Stimulated activated naive B cell treated with anti-CD40 and anti-IgM and Interleukin-4, amounts not matched to agents 10 μg/mL and 1 μg/mL and 100 μg/mL, for 72 hours (primary cell): ENCODE measurements around the gene PDE11A.

Experiments
- ATAC-seq, 2 donors: fragments of 150-1000 bp; cut with Tn5 transposase; replicated peaks; 2 replicates each; pipeline ENCODE4 v1.10.0; 2021; ENCODE audit warnings: moderate library complexity in 1 of 2
- DNase-seq: peaks from one replicate; pipeline ENCODE4 v3.0.0; 2021
- H3K27ac Mint-ChIP-seq: one replicate; pipeline ENCODE4 v1.8.0; 2022; ENCODE audit warnings: mild to moderate bottlenecking, mixed read lengths
- H3K27me3 Mint-ChIP-seq, 2 donors: one replicate each; pipeline ENCODE4 v1.8.0; 2022; ENCODE audit warnings: mixed read lengths in 2 of 2
- H3K36me3 Mint-ChIP-seq, 2 donors: one replicate each; pipeline ENCODE4 v1.8.0; 2022; ENCODE audit warnings: mixed read lengths in 2 of 2, mild to moderate bottlenecking in 1 of 2
- H3K4me1 Mint-ChIP-seq, 2 donors: one replicate each; pipeline ENCODE4 v1.8.0; 2022; ENCODE audit warnings: mixed read lengths in 2 of 2, mild to moderate bottlenecking in 1 of 2
- H3K4me3 Mint-ChIP-seq, 2 donors: one replicate each; pipeline ENCODE4 v1.8.0; 2022; ENCODE audit warnings: mild to moderate bottlenecking in 2 of 2, mixed read lengths in 2 of 2, moderate library complexity in 1 of 2
- H3K9me3 Mint-ChIP-seq, 2 donors: one replicate each; pipeline ENCODE4 v1.8.0; 2022; ENCODE audit warnings: mixed read lengths in 2 of 2, mild to moderate bottlenecking in 1 of 2

The PDE11A gene

DNA sequence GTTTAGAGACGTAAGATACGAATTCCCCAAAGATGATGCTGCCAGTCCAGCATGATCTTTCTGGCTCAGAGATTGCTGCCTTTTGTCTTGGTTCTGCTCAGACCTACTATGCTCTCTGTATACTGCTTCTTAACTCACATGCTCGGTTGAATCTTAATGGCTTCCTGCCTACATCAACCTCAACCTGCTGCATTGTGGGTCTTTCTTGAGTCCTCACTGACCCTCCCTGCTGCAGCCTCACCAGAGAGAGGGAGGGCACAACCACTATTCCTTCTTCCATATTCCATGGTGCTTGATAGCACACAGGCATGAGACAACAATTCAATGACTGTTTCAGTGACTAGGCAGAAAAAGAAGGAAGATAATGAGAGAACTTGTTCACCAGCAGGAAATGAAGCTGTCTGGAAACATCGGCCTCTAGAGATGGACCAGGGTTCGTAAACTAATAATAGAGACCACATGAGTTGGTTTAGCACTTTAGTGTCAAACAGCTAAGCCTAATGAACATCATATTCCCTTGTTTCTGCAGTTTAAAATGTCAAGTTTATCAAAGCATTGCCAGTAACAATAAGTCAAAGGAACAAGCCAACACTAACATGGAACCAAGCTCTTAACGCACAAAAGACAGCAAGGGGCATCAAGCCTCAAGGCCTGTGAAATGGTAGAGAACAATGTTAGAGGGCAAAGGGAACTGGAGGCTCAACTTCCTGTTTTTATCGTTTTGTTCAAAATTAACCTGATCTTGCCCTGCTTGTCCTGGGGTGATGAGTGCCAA lies 333.9 kb downstream of the PDE11A start:
- Mint-ChIP-seq H3K9me3 (no peaks in the 10 kb centered on the region), H3K27me3 (peaks cover 0 to 9% of the 10 kb centered on the region in 2 donors), H3K27ac (no peak overlapping the region), H3K36me3 (no peaks in the 10 kb centered on the region), H3K4me3 (no peak overlapping the region), H3K4me1 (peaks cover 0 to 4% of the 10 kb centered on the region in 2 donors)
- no peak for ATAC-seq
- DNase-seq: no peak

DNA sequence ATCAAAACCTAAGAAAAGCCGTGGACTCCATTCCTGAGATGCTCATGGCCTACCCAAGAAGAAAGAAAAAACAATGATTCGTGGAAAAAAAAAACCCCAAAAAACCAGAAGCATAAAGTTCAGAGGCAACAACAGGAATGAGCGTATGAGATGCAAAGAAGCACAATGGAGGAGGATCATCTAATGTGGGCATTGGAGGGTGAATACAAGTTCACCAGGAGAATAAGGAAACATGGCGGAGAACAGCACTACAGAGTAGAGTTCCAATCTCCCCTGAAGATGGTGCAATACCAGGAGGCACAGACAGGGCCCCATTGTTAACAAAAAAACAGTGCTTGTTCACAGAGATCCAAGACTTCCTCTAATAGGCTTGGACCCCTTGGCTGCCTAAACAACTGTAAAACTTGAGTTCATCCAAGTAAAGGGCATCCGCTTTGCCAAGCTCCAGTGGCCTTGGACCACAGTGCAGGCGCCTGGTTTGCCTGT lies 337.2 kb downstream of the PDE11A start:
- DNase-seq: no peak
- Mint-ChIP-seq H3K4me1 (no peaks in the 10 kb centered on the region), H3K27me3 (peaks cover 10 to 12% of the 10 kb centered on the region in 2 donors), H3K36me3 (no peaks in the 10 kb centered on the region), H3K4me3 (no peak overlapping the region), H3K27ac (no peak overlapping the region), H3K9me3 (no peaks in the 10 kb centered on the region)
- ATAC-seq: no peak

DNA sequence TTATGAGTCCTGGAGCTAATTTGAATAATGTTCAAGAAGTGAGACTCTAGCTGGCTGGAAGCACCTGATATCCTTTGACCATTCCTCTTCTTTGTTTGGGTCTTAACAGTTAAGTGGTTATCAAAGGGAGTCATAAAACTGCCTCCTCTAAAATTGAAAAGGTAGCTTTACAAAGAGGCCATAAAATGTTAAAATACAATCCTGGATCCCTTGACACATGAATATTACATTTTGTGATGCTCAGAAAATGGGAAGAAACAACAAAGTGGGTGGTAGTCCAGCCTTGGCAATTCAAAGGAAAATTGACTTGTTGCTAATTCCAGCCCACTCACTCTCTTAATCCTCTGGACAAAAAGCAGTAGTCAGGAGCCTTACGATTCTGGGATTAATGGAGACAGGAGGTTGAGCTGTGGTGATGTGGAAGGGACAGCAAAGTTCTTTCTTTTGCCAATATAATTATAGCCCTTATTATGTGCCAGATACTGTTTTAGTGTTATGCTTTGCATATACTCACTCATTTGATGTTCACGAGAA lies 339.2 kb downstream of the PDE11A start:
- ATAC-seq (no peak), DNase-seq (no peak)
- Mint-ChIP-seq H3K27ac (no peak overlapping the region), H3K36me3 (no peaks in the 10 kb centered on the region), H3K4me1 (no peaks in the 10 kb centered on the region), H3K27me3 (peaks cover 10 to 12% of the 10 kb centered on the region in 2 donors), H3K9me3 (no peaks in the 10 kb centered on the region), H3K4me3 (no peak overlapping the region)

DNA sequence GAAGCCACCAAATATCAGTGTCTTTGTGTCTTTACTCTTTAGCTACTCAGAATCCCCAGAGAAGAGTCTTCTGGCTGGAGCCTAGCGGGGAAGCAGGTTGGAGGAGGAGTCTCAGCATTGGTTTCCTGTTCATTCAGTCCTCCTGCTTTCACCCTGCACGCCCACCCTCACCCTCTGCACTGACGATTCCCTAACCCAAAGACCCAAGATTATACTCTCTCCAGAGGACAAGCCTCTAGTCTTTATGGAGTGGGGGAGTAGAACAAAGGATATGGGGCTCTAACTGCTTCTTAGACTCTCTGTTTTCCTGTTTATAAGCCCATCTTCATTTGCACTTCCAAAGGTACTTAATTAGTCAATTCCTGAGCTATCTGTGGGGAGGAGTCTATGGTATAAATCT lies 341.2 kb downstream of the PDE11A start:
- DNase-seq: no peak
- Mint-ChIP-seq H3K9me3 (no peaks in the 10 kb centered on the region), H3K4me3 (no peak overlapping the region), H3K36me3 (no peaks in the 10 kb centered on the region), H3K27me3 (peaks cover 10 to 12% of the 10 kb centered on the region in 2 donors), H3K27ac (no peak overlapping the region), H3K4me1 (no peaks in the 10 kb centered on the region)
- no peak for ATAC-seq

DNA sequence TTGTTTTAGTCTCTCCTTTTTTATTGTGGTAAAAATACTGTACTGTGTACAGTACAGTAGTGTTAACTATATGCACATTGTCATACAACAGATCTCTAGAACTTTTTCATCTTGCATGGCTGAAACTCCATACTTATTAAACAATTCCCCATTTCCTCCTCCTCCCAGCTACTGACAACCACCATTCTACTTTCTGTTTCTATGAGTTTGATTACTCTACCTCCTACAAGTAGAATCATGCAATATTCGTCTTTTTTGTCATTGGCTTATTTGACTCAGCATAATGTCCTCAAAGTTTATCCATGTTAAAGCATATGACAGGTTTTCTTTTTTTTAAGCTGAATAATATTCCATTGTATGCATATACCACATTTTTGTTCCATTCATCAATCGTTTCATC lies 341.8 kb downstream of the PDE11A start:
- ATAC-seq (no peak), DNase-seq (no peak)
- Mint-ChIP-seq H3K27me3 (peaks cover 10 to 12% of the 10 kb centered on the region in 2 donors), H3K4me3 (no peak overlapping the region), H3K4me1 (no peaks in the 10 kb centered on the region), H3K9me3 (no peaks in the 10 kb centered on the region), H3K36me3 (no peaks in the 10 kb centered on the region), H3K27ac (no peak overlapping the region)

DNA sequence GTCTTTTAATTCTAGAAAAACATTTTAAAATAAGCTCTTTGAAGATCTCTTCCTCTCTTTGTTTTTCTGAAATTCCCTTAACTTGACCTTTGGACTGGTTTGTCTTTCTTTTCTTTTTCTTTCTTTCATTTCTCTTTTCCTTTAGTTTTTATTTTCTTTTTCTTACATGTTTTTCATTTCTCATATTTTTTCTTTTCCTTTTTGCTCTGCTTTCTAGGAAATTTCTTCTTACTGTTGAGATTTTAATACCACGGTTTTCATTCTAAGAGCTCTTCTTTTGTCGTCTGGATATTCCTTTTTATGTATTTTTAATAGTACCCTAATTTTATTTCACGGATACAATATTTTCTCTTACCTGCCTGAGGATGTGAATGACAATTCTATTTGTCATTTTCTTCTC lies 342.2 kb downstream of the PDE11A start:
- H3K4me3 Mint-ChIP-seq: no peak overlapping the region
- ATAC-seq (no peak), DNase-seq (no peak)
- no peak overlapping the region for H3K27ac Mint-ChIP-seq
- H3K27me3 Mint-ChIP-seq: peaks cover 10 to 12% of the 10 kb centered on the region in 2 donors
- no peaks in the 10 kb centered on the region for H3K36me3 Mint-ChIP-seq
- no peaks in the 10 kb centered on the region for H3K4me1 Mint-ChIP-seq
- H3K9me3 Mint-ChIP-seq: no peaks in the 10 kb centered on the region

DNA sequence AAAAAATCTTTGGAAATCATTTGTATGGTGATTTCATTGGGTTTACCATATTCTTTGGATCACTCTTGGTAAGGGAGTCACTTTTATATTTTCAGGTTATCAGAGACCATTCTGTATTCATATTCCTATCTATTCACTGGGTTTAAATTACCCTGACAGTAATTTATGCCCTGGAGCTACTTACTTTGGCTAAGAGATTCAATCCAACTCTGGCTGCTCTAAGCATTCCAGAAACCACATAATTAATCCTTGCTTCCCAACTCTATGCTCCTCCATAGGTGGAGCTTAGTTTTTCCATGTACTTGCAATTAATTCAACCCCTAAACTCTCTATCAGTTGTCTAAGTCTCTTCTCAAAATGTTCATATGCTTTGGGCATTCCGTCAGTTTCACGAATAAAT lies 343.7 kb downstream of the PDE11A start:
- no peak for ATAC-seq

DNA sequence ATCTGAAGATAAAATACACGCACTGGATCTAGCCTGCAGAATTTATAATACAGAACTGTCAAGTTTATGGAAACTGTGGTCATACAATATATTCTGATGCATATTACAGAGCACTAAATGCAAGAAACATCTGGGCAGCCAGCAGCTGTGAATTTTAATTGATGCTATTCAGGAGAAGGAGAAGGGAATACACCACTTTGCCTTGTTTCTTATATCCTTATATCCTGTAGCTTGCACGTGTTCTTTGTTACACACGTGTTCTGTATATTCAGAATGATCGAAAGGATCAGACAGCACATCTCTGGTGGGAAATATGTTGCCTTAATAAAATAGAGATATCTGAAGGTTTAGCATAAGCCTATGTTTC lies 344.2 kb downstream of the PDE11A start:
- Mint-ChIP-seq H3K9me3 (no peaks in the 10 kb centered on the region), H3K36me3 (no peaks in the 10 kb centered on the region), H3K27ac (no peak overlapping the region), H3K4me1 (peaks cover 2 to 6% of the 10 kb centered on the region in 2 donors), H3K4me3 (no peak overlapping the region), H3K27me3 (peaks cover 7 to 16% of the 10 kb centered on the region in 2 donors)
- DNase-seq (no peak), ATAC-seq (no peak)

More for the DNA sequence above, 343.7 kb downstream of the PDE11A start:
- Mint-ChIP-seq H3K9me3 (no peaks in the 10 kb centered on the region), H3K27me3 (peaks cover 8 to 16% of the 10 kb centered on the region in 2 donors), H3K4me3 (no peak overlapping the region), H3K27ac (no peak overlapping the region), H3K4me1 (peaks cover 2 to 6% of the 10 kb centered on the region in 2 donors), H3K36me3 (no peaks in the 10 kb centered on the region)
- no peak for DNase-seq

DNA sequence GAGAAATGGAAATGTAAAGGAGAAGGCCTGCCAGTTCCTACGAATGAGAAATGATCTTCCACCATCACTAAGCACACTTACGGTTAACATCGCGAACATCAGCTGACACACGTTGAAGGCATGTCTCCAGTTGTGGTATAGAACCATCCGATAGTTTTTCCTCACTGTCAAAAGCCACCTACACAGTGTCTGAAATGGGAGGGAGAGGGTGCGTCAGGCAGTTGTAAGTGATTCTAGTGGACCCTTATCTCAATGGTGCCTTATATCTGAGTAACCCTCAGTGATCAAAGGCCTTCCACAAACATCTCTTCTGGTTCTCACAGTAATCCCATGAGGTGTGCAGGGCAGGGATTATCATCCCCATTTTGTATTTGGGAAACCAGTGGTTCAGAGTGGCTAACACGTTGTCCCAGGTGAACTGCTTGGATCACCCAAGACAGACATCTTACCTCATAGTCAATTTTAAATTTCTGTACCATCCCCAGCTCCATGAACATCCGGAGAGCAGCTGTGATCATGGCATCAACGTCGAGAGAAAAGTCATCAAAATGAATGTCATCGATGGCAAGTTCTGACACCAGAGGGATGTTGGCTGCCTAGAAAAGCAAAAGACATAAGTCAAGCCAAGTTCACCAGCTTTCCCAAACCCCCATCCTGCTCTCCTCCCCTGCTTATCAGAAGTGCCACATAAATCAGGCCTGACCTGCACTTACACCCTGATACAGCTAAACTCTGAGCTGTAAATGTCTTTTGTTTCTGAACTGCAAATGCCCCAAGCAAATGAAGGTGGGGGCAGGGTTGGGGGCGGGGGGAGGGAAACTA lies 344.8 kb downstream of the PDE11A start:
- ATAC-seq (no peak), DNase-seq (no peak)
- no peaks in the 10 kb centered on the region for H3K9me3 Mint-ChIP-seq
- H3K27ac Mint-ChIP-seq: no peak overlapping the region
- peaks cover 2 to 6% of the 10 kb centered on the region in 2 donors for H3K4me1 Mint-ChIP-seq
- no peak overlapping the region for H3K4me3 Mint-ChIP-seq
- H3K27me3 Mint-ChIP-seq: peaks cover 7 to 16% of the 10 kb centered on the region in 2 donors
- H3K36me3 Mint-ChIP-seq: no peaks in the 10 kb centered on the region

DNA sequence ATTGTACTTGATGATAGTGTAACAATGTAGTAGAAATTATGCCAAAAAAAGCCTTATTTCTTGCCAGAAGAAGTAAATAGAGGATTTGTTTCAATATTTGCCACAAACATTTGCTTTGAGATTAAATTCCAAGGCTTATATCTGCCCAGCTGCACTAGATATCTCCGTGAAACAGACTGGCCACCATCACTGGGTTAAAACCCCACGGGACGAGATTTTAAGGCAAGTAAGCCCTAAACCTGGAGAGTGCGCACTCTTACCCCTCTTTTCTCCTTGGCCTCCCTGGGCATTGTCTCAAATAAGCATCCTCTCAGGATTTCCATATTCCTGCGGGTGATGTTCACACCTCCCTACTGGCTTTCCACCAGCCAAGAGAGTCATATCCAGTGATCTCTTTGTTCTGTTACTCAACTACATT lies 345.6 kb downstream of the PDE11A start:
- Mint-ChIP-seq H3K27me3 (peaks cover 7 to 16% of the 10 kb centered on the region in 2 donors), H3K4me3 (no peak overlapping the region), H3K4me1 (peaks cover 2 to 6% of the 10 kb centered on the region in 2 donors), H3K27ac (no peak overlapping the region), H3K36me3 (no peaks in the 10 kb centered on the region), H3K9me3 (no peaks in the 10 kb centered on the region)
- no peak for ATAC-seq
- DNase-seq: no peak

DNA sequence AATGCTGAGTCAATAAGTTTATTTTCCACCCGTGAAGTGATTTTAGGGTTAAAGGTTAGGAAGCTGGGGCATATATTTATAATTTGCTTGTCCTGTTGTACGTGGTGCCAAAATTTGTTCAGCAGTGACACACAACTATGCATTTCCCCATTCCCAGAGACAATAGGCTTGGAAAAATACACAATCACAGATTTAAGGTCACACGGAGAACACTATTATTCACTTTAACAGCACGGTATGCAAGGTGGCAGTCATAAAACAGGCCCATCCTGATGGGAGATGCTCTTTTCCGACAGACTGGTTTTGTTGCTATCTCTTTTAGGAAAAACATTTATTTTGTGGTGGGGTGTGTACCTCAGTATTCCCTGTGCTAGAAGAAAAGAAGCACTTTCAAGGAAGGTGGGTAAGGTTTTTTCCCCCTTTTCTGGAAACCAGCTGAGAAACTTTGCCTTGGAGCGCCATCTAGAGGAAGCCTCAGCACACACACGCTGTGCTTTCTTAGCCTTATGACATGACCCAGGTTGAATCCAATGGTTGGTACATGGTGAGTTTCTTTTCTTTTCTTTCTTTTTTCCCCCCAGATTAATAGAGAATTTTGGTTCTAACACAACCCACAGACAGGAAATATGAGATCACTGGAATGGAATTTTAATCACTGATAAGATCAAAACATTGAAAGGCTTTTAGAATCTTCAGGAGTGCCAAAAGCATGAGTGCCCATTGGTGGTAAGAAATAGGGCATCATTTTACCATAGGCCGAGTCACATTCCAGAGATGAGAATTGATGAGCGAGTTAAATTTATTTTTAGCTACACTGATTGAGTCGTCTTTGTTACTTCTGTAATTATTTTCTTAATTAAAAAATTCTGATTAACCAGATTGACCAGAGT lies 347.9 kb downstream of the PDE11A start:
- H3K27me3 Mint-ChIP-seq: peaks cover 4 to 6% of the 10 kb centered on the region in 2 donors
- DNase-seq (peak; percentile 31), ATAC-seq (peak; percentile 76 to 80)
- H3K4me3 Mint-ChIP-seq: no peak overlapping the region
- no peaks in the 10 kb centered on the region for H3K36me3 Mint-ChIP-seq
- H3K27ac Mint-ChIP-seq: no peak overlapping the region
- no peaks in the 10 kb centered on the region for H3K9me3 Mint-ChIP-seq
- peaks cover 2 to 6% of the 10 kb centered on the region in 2 donors for H3K4me1 Mint-ChIP-seq

DNA sequence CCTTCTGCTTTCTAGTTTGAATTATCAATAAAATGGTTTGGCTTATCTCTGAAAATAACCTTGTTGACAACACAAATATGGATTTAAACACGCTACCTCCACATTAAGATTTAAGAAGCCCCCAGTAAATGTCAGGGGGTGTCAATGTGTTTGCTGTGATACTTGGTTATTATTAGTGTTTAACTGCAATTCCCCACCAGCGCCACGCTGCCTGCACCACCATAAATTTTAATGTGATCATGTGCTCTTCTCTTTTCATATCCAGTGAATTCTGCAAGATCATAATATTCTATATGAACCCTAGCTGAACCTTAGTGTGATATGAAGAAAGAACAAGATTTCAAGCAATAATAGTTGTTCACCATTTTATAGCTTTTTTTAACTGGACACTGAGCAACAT lies 349.3 kb downstream of the PDE11A start:
- Mint-ChIP-seq H3K27me3 (peaks cover 4 to 6% of the 10 kb centered on the region in 2 donors), H3K4me1 (peaks cover 2 to 6% of the 10 kb centered on the region in 2 donors), H3K9me3 (no peaks in the 10 kb centered on the region), H3K36me3 (no peaks in the 10 kb centered on the region), H3K27ac (no peak overlapping the region), H3K4me3 (no peak overlapping the region)
- DNase-seq (no peak), ATAC-seq (no peak)

DNA sequence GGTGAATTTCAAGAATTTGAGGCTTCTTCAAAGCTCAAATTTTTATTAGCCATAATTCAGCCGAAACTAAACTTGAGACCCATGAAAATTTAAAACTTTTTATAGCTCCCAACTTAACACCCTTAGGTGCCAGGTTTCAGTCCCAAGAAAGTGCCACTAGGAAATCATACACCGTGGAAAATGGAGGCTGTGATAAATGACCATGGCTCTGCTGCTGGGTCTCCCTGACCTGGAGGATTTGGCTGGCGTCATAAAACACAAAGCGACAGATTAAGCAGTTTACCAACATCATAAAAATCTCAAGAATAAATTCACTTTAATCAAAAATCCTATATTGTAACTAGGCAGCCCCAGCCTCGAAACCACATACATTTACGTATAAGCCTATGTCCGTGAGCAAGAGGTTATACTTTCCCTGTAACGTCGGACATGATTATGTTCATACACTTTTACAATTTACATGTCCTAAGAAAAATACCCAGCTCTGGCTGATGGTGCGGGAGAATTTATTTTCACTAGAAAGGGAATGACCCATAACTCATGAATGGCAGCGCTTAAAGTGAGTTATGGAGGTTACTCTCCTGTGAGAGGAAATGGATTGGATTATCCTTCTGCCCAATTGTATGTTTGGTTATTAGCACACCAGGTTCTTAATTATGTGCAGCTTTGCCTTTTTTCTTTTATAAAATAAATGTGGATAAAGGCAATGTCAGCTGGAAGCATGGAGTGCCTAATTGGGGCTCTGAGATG lies 350.6 kb downstream of the PDE11A start:
- peaks cover 2 to 6% of the 10 kb centered on the region in 2 donors for H3K4me1 Mint-ChIP-seq
- H3K9me3 Mint-ChIP-seq: no peaks in the 10 kb centered on the region
- H3K4me3 Mint-ChIP-seq: no peak overlapping the region
- ATAC-seq (no peak), DNase-seq (no peak)
- H3K27me3 Mint-ChIP-seq: peaks cover 4 to 6% of the 10 kb centered on the region in 2 donors
- H3K27ac Mint-ChIP-seq: no peak overlapping the region
- no peaks in the 10 kb centered on the region for H3K36me3 Mint-ChIP-seq
